PC-3 (cell line): ENCODE results near the gene CLPTM1L.

Experiments
- EZH2 ChIP-seq: fragments of 300-600 bp; sonication (generic); IDR thresholded peaks from one replicate; pipeline ENCODE4 v1.6.1; 2017; ENCODE audit warnings: antibody characterized with exemption, mild to moderate bottlenecking, low read length; ENCODE audit not compliant: unreplicated experiment
- TF ChIP-seq, protein P1 (sequence below): fragments of 300-600 bp; sonication (generic); conservative IDR thresholded peaks from 2 replicates; pipeline ENCODE4 v1.5.1; 2017; ENCODE audit warnings: antibody characterized with exemption, low read depth, mild to moderate bottlenecking, low read length

GRCh38 chr5:1366514-1366913 lies 21.6 kb upstream of the CLPTM1L start:
- TF ChIP-seq, protein P1, sequence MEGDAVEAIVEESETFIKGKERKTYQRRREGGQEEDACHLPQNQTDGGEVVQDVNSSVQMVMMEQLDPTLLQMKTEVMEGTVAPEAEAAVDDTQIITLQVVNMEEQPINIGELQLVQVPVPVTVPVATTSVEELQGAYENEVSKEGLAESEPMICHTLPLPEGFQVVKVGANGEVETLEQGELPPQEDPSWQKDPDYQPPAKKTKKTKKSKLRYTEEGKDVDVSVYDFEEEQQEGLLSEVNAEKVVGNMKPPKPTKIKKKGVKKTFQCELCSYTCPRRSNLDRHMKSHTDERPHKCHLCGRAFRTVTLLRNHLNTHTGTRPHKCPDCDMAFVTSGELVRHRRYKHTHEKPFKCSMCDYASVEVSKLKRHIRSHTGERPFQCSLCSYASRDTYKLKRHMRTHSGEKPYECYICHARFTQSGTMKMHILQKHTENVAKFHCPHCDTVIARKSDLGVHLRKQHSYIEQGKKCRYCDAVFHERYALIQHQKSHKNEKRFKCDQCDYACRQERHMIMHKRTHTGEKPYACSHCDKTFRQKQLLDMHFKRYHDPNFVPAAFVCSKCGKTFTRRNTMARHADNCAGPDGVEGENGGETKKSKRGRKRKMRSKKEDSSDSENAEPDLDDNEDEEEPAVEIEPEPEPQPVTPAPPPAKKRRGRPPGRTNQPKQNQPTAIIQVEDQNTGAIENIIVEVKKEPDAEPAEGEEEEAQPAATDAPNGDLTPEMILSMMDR, result no peak
- TF ChIP-seq EZH2, result no peak
